Measurements from ENCODE around the gene MAK. TPM values are rescaled to one million over a fixed set of nuclear protein-coding genes. Genes with fewer than 3 reads are reported as not detected.
"Not testable (repeated sequence)": the region's sequence is repeated elsewhere in the genome, so short reads cannot be mapped to it uniquely, and the experiment has no call there.

Gene MAK
- total RNA-seq, 1 experiment from 2014 or later, result 0.07 TPM

- Mint-ChIP-seq H3K36me3 (no peaks in the 10 kb centered on the region), H3K4me3 (peak within 1 kb of the TSS; percentile 91), H3K27me3 (ENCODE audit: low read depth) (peaks cover 61% of the 10 kb centered on the region), H3K27ac (peak within 1 kb of the TSS; percentile 97), H3K9me3 (0 out of 2 replicates have a peak, but pooled peaks cover 4% of the 10 kb centered on the region), H3K4me1 (peaks cover 24% of the 10 kb centered on the region)
- ATAC-seq (peak; percentile 73), DNase-seq (ENCODE audit: low spot score) (peak; percentile 61)
- TF ChIP-seq, protein P1, sequence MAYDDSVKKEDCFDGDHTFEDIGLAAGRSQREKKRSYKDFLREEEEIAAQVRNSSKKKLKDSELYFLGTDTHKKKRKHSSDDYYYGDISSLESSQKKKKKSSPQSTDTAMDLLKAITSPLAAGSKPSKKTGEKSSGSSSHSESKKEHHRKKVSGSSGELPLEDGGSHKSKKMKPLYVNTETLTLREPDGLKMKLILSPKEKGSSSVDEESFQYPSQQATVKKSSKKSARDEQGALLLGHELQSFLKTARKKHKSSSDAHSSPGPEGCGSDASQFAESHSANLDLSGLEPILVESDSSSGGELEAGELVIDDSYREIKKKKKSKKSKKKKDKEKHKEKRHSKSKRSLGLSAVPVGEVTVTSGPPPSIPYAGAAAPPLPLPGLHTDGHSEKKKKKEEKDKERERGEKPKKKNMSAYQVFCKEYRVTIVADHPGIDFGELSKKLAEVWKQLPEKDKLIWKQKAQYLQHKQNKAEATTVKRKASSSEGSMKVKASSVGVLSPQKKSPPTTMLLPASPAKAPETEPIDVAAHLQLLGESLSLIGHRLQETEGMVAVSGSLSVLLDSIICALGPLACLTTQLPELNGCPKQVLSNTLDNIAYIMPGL (CRISPR knock-in tag; IDR thresholded peaks at IDR 0.05), result peak; percentile 50; the same call in 1 of the 2 replicates
- peak; percentile 63; the same call in 1 of the 2 replicates for TF ChIP-seq ETV6 (CRISPR knock-in tag; IDR thresholded peaks at IDR 0.05)
- TF ChIP-seq FOXK1 (CRISPR knock-in tag; IDR thresholded peaks at IDR 0.05), result peak; percentile 83
- peak; percentile 66; the same call in 1 of the 2 replicates for TF ChIP-seq FOXP1 (CRISPR knock-in tag; IDR thresholded peaks at IDR 0.05; ENCODE audit: borderline replicate concordance)
- peak; percentile 88 for TF ChIP-seq ARID4B (CRISPR knock-in tag; IDR thresholded peaks at IDR 0.05; ENCODE audit: borderline replicate concordance)
- no peak for TF ChIP-seq ZMAT4 (CRISPR knock-in tag; IDR thresholded peaks at IDR 0.05)
- TF ChIP-seq, protein P2, sequence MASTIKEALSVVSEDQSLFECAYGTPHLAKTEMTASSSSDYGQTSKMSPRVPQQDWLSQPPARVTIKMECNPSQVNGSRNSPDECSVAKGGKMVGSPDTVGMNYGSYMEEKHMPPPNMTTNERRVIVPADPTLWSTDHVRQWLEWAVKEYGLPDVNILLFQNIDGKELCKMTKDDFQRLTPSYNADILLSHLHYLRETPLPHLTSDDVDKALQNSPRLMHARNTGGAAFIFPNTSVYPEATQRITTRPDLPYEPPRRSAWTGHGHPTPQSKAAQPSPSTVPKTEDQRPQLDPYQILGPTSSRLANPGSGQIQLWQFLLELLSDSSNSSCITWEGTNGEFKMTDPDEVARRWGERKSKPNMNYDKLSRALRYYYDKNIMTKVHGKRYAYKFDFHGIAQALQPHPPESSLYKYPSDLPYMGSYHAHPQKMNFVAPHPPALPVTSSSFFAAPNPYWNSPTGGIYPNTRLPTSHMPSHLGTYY (CRISPR knock-in tag; IDR thresholded peaks at IDR 0.05), result no peak
- TF ChIP-seq, protein P3, sequence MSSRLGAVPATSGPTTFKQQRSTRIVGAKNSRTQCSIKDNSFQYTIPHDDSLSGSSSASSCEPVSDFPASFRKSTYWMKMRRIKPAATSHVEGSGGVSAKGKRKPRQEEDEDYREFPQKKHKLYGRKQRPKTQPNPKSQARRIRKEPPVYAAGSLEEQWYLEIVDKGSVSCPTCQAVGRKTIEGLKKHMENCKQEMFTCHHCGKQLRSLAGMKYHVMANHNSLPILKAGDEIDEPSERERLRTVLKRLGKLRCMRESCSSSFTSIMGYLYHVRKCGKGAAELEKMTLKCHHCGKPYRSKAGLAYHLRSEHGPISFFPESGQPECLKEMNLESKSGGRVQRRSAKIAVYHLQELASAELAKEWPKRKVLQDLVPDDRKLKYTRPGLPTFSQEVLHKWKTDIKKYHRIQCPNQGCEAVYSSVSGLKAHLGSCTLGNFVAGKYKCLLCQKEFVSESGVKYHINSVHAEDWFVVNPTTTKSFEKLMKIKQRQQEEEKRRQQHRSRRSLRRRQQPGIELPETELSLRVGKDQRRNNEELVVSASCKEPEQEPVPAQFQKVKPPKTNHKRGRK (CRISPR knock-in tag; IDR thresholded peaks at IDR 0.05; ENCODE audit: borderline replicate concordance), result 0 out of 2 replicates have a peak, but pooled peaks have one; percentile 30
- peak; percentile 70; the same call in 1 of the 2 replicates for TF ChIP-seq SP1 (CRISPR knock-in tag; conservative IDR thresholded peaks at IDR 0.05)
- TF ChIP-seq GTF2I (CRISPR knock-in tag; conservative IDR thresholded peaks at IDR 0.05), result no peak
- TF ChIP-seq MAX (CRISPR knock-in tag; IDR thresholded peaks at IDR 0.05), result peak; percentile 82
- 0 out of 2 replicates have a peak, but pooled peaks have one; percentile 17 for TF ChIP-seq ESRRA (CRISPR knock-in tag; IDR thresholded peaks at IDR 0.05; ENCODE audit: borderline replicate concordance)
- peak; percentile 80; the same call in 1 of the 2 replicates for TF ChIP-seq MYBL2 (CRISPR knock-in tag; IDR thresholded peaks at IDR 0.05)
- no peak for TF ChIP-seq ATF1 (CRISPR knock-in tag; IDR thresholded peaks at IDR 0.05)
- TF ChIP-seq TEAD4 (CRISPR knock-in tag; IDR thresholded peaks at IDR 0.05), result 0 out of 2 replicates have a peak, but pooled peaks have one; percentile 14
- TF ChIP-seq ZNF423 (CRISPR knock-in tag; IDR thresholded peaks at IDR 0.05), result peak; percentile 5; the same call in 1 of the 2 replicates
- POLR2A ChIA-PET, result interaction anchor here (0.8 kb wide), 1 partner anchor 68 kb away, joined by 3 read pairs; no protein-coding TSS in a partner anchor
- CTCF ChIA-PET, result interaction anchor here (0.5 to 2.5 kb wide), 38 partner anchors 12 to 552 kb away, joined by 3 to 20 read pairs (median 3); partner anchors contain the start of gene MAK
Observed at GRCh38 chr6:10886691-10887502, 48.6 kb upstream of the MAK start, which contains the start of gene SYCP2L. Gene SYCP2L (plus strand): TSS chr6:10887052. CDS start chr6:10887127, 75 bp downstream.

GRCh38 chr6:10886365-10886690, 48.0 kb upstream of the MAK start:
- H3K9me3 Mint-ChIP-seq; DNase-seq (ENCODE audit: low spot score); POLR2A ChIA-PET; H3K36me3 Mint-ChIP-seq; ATAC-seq: not testable (repeated sequence)
- Mint-ChIP-seq H3K27ac (peak overlapping the region; percentile 97; the same call in 1 of the 2 replicates), H3K27me3 (ENCODE audit: low read depth) (peaks cover 67% of the 10 kb centered on the region), H3K4me3 (peak overlapping the region; percentile 91), H3K4me1 (peaks cover 26% of the 10 kb centered on the region)
- CTCF ChIA-PET, result interaction anchor here (0.6 to 2.5 kb wide), 34 partner anchors 11 to 552 kb away, joined by 3 to 20 read pairs (median 4); partner anchors contain the start of gene MAK

Measured in WTC11 (cell line).